B cell (primary cell): ENCODE data around the gene PIP4K2C. TPM values are rescaled to one million over a fixed set of nuclear protein-coding genes. Genes with fewer than 3 reads are reported as not detected.

Experiments used
- ATAC-seq: fragments of 200-7000 bp; cut with Tn5 transposase; one replicate; pipeline ENCODE4 v1.10.0; 2021; ENCODE audit warnings: low read depth, mild to moderate bottlenecking, moderate number of reproducible peaks, moderate library complexity
- CTCF ChIA-PET: fragments of 350-600 bp; sonication (Branson Sonifier 250); formaldehyde crosslinking; loops from one replicate; lab custom pipeline; 2021; ENCODE audit warnings: antibody characterized with exemption, inconsistent platforms; lab: Charles Lee
- POLR2A ChIA-PET: fragments of 350-600 bp; sonication (Branson Sonifier 250); formaldehyde crosslinking; loops from one replicate; lab custom pipeline; 2021; ENCODE audit warnings: antibody characterized with exemption; lab: Charles Lee
- DNase-seq: peaks from one replicate; pipeline ENCODE4 v3.0.0; 2013
- H2AFZ ChIP-seq: 2 replicates; pipeline ENCODE4 v1.6.1; 2012; ENCODE audit warnings: mild to moderate bottlenecking, low read depth, low read length; ENCODE audit not compliant: insufficient read depth, poor library complexity, severe bottlenecking
- H3K27ac ChIP-seq, 2 donors: 1 replicate in 1 of 2; 2 replicates in 1 of 2; pipeline ENCODE4 v1.5.1; 2012 to 2013; ENCODE audit warnings: low read length in 2 of 2, mild to moderate bottlenecking in 2 of 2, moderate library complexity in 1 of 2
- H3K27me3 ChIP-seq, 4 experiments: fragments of 200-600 bp in 1 of 4; sonication (generic) in 1 of 4; replicated peaks in 1 of 4; 1 replicate in 2 of 4; 2 replicates in 2 of 4; pipeline versions ENCODE4 v1.6.1 to v1.7.0; 2013 to 2016; ENCODE audit warnings: low read length in 3 of 4, mild to moderate bottlenecking in 2 of 4, mixed read lengths in 1 of 4, moderate library complexity in 1 of 4; ENCODE audit not compliant: insufficient read depth in 4 of 4, control insufficient read depth in 3 of 4; ENCODE audit errors: control extremely low read depth in 1 of 4
- H3K36me3 ChIP-seq, 2 experiments: replicated peaks in 1 of 2; 1 replicate in 1 of 2; 2 replicates in 1 of 2; pipeline versions ENCODE4 v1.6.1 to v1.7.1; 2013; ENCODE audit warnings: low read length in 1 of 2; ENCODE audit not compliant: insufficient read depth in 2 of 2, control insufficient read depth in 1 of 2; ENCODE audit errors: control extremely low read depth in 1 of 2, extremely low read depth in 1 of 2
- H3K4me1 ChIP-seq, 2 donors: fragments of 200-600 bp in 1 of 2; sonication (generic) in 1 of 2; 1 replicate in 1 of 2; 2 replicates in 1 of 2; pipeline versions ENCODE4 v1.5.1 to v1.6.1; 2013 to 2017; ENCODE audit warnings: low read length in 2 of 2; ENCODE audit not compliant: control insufficient read depth in 2 of 2, insufficient read depth in 2 of 2
- H3K4me2 ChIP-seq: replicated peaks from 2 replicates; pipeline ENCODE3; 2012; ENCODE audit warnings: mild to moderate bottlenecking, low read depth, low read length; ENCODE audit not compliant: poor library complexity, severe bottlenecking
- H3K4me3 ChIP-seq, 5 experiments: fragments of 200-600 bp in 1 of 5; sonication (generic) in 1 of 5; 1 replicate in 3 of 5; 2 replicates in 2 of 5; pipeline versions ENCODE4 v1.5.1 to v1.7.0; 2011 to 2016; ENCODE audit warnings: low read length in 4 of 5, mild to moderate bottlenecking in 4 of 5, low read depth in 2 of 5, control low read depth in 1 of 5, moderate library complexity in 1 of 5; ENCODE audit not compliant: insufficient read depth in 1 of 5; ENCODE audit errors: control extremely low read depth in 1 of 5, extremely low read depth in 1 of 5
- H3K79me2 ChIP-seq: fragments of 200-600 bp; sonication (generic); one replicate; pipeline ENCODE4 v1.6.0; 2016; ENCODE audit warnings: low read length; ENCODE audit not compliant: control insufficient read depth, insufficient read depth
- H3K9ac ChIP-seq: fragments of 200-600 bp; sonication (generic); 2 replicates; pipeline ENCODE4 v1.6.1; 2017; ENCODE audit warnings: mild to moderate bottlenecking, low read length, moderate library complexity
- H3K9me3 ChIP-seq, 3 donors: one replicate each; pipeline versions ENCODE4 v1.6.1 to v1.7.1; 2013; ENCODE audit warnings: low read length in 2 of 3; ENCODE audit not compliant: control insufficient read depth in 2 of 3, insufficient read depth in 1 of 3; ENCODE audit errors: control extremely low read depth in 1 of 3
- H4K20me1 ChIP-seq: 2 replicates; pipeline ENCODE4 v1.6.0; 2012; ENCODE audit warnings: mild to moderate bottlenecking, low read length; ENCODE audit not compliant: insufficient read depth, control insufficient read depth, poor library complexity, severe bottlenecking
- H3K27ac Mint-ChIP-seq: one replicate; pipeline ENCODE4 v1.8.0; 2021; ENCODE audit warnings: mixed read lengths
- H3K27me3 Mint-ChIP-seq: one replicate; pipeline ENCODE4 v1.8.0; 2021; ENCODE audit warnings: mixed read lengths
- H3K4me1 Mint-ChIP-seq: one replicate; pipeline ENCODE4 v1.8.0; 2021; ENCODE audit warnings: mixed read lengths
- H3K4me3 Mint-ChIP-seq: one replicate; pipeline ENCODE4 v1.8.0; 2021; ENCODE audit warnings: mixed read lengths
- H3K9me3 Mint-ChIP-seq: one replicate; pipeline ENCODE4 v1.8.0; 2022; ENCODE audit warnings: mixed read lengths; ENCODE audit not compliant: insufficient read depth
- CTCF ChIP-seq: fragments of 200-600 bp; IDR thresholded peaks from one replicate; pipeline ENCODE4 v1.8.0; 2022; ENCODE audit warnings: antibody characterized with exemption, mild to moderate bottlenecking
- EZH2 ChIP-seq: IDR thresholded peaks from 2 replicates; pipeline ENCODE4 v1.6.1; 2012; ENCODE audit warnings: borderline replicate concordance, low read depth, mild to moderate bottlenecking, moderate library complexity, low read length; ENCODE audit not compliant: insufficient read depth, poor library complexity, severe bottlenecking
- WGBS: methylation state at CpG from one replicate; pipeline ENCODE4 v1.1.5; 2013; ENCODE audit warnings: missing lambda C conversion rate; ENCODE audit not compliant: insufficient coverage; 5-methylcytosine and 5-hydroxymethylcytosine counted together
- intact Hi-C: fragments of 100-400 bp; cut with micrococcal nuclease; formaldehyde crosslinking; loops from one replicate; pipeline ENCODE4 v1.10.0; 2022
- polyA minus RNA-seq: library from RNA; depleted of rRNA, polyadenylated mRNA; stranded (reverse); fragments of >200 nt; gene quantifications from 2 replicates; pipeline ENCODE4 v1.2.3, GENCODE V29; 2012
- polyA plus RNA-seq: library from polyadenylated mRNA; depleted of rRNA; stranded (reverse); fragments of >200 nt; gene quantifications from 2 replicates; pipeline ENCODE4 v1.2.3, GENCODE V29; 2012
- total RNA-seq, 2 donors: library from RNA; stranded (reverse); fragments of 120-200 nt in 1 of 2; gene quantifications; 1 replicate in 1 of 2; 2 replicates in 1 of 2; pipeline versions ENCODE4 v1.2.3 to v1.2.4, GENCODE V29; 2013 to 2022

Gene PIP4K2C
- total RNA-seq (20.1 and 24.7 TPM in 2 replicates), polyA plus RNA-seq (21.3 and 21.7 TPM in 2 replicates), polyA minus RNA-seq (10.6 and 10.8 TPM in 2 replicates)
- total RNA-seq (2013): 13.3 TPM

- peaks cover 15% of the 10 kb centered on the region for H3K79me2 ChIP-seq
- peak within 1 kb of the TSS; percentile 70 to 97 (median 78) for H3K4me3 ChIP-seq
- WGBS: 1% methylated on average over 68 of the region's 69 CpGs
Observed at GRCh38 chr12:57590864-57591781, at the start of gene PIP4K2C. TSS of gene PIP4K2C (plus strand) at chr12:57591192. CDS start at chr12:57591290, 98 bp downstream.

More at GRCh38 chr12:57590864-57591781, at the start of gene PIP4K2C:
- DNase-seq (peak; percentile 89), ATAC-seq (peak; percentile 98)
- peaks cover 26% of the 10 kb centered on the region for H3K4me1 Mint-ChIP-seq
- intact Hi-C loops: loop anchor here (1.0 to 2.0 kb wide), 3 partner anchors 8 to 44 kb away; partner anchors contain the start of gene DCTN2
- H3K9me3 ChIP-seq: no peaks in the 10 kb centered on the region
- H3K9ac ChIP-seq: peak within 1 kb of the TSS; percentile 73
- peak within 1 kb of the TSS; percentile 81 for H3K27ac Mint-ChIP-seq
- ChIA-PET POLR2A (interaction anchor here (0.9 to 1.7 kb wide), 2 partner anchors 14 to 25 kb away, joined by 3 to 4 read pairs; no protein-coding TSS in a partner anchor), CTCF (interaction anchor here (0.7 to 3.7 kb wide), 7 partner anchors 8 to 42 kb away, joined by 3 to 32 read pairs (median 5); partner anchors contain the start of gene B4GALNT1)
- H3K4me3 Mint-ChIP-seq: peak within 1 kb of the TSS; percentile 89
- peak within 1 kb of the TSS; percentile 90 for H3K4me2 ChIP-seq
- H3K27me3 ChIP-seq: peaks cover 0 to 14% (median 7%) of the 10 kb centered on the region in 4 experiments
- TF ChIP-seq CTCF (no peak), EZH2 (no peak)
- peaks cover 3% of the 10 kb centered on the region for H3K27me3 Mint-ChIP-seq
- peak within 1 kb of the TSS; percentile 87 for H2AFZ ChIP-seq
- H3K27ac ChIP-seq: peak within 1 kb of the TSS; percentile 50 to 63
- peaks cover 14 to 21% of the 10 kb centered on the region in 2 donors for H3K4me1 ChIP-seq
- H3K9me3 Mint-ChIP-seq: no peaks in the 10 kb centered on the region
- peaks cover 6 to 18% of the 10 kb centered on the region in 2 experiments for H3K36me3 ChIP-seq
- H4K20me1 ChIP-seq: peaks cover 3% of the 10 kb centered on the region
